GM19193 (cell line): Measurements from ENCODE around the gene ALCAM.

ENCODE experiments used
- POLR2A ChIP-seq: IDR thresholded peaks from 4 replicates; pipeline ENCODE4 v1.6.1; 2011; ENCODE audit not compliant: insufficient read depth, insufficient read length; ENCODE audit errors: extremely low read depth

ALCAM gene

GRCh38 chr3:105368566-105369499 is 2.1 kb downstream of the ALCAM start:
- TF ChIP-seq POLR2A = peak; percentile 73

GRCh38 chr3:105369500-105370371 is 3.0 kb downstream of the ALCAM start:
- no peak for TF ChIP-seq POLR2A

GRCh38 chr3:105373383-105373782 is 6.7 kb downstream of the ALCAM start:
- no peak for TF ChIP-seq POLR2A

- TF ChIP-seq POLR2A = no peak
These were observed 9.2 kb downstream of the ALCAM start for GRCh38 chr3:105375750-105376511.

- TF ChIP-seq POLR2A = no peak
These were observed 11.0 kb downstream of the ALCAM start for GRCh38 chr3:105377716-105378115.

GRCh38 chr3:105385179-105385578 is 18.5 kb downstream of the ALCAM start:
- no peak for TF ChIP-seq POLR2A

GRCh38 chr3:105385819-105386508 is 19.3 kb downstream of the ALCAM start:
- TF ChIP-seq POLR2A = no peak

GRCh38 chr3:105387122-105387751 is 20.5 kb downstream of the ALCAM start:
- TF ChIP-seq POLR2A = no peak

GRCh38 chr3:105388176-105388575 is 21.5 kb downstream of the ALCAM start:
- no peak for TF ChIP-seq POLR2A

GRCh38 chr3:105394177-105394576 is 27.5 kb downstream of the ALCAM start:
- no peak for TF ChIP-seq POLR2A

GRCh38 chr3:105397974-105398373 is 31.3 kb downstream of the ALCAM start:
- no peak for TF ChIP-seq POLR2A

GRCh38 chr3:105398437-105398836 is 31.7 kb downstream of the ALCAM start:
- TF ChIP-seq POLR2A = no peak

GRCh38 chr3:105399062-105399461 is 32.4 kb downstream of the ALCAM start:
- no peak for TF ChIP-seq POLR2A

- no peak for TF ChIP-seq POLR2A
These were observed 32.9 kb downstream of the ALCAM start for GRCh38 chr3:105399611-105400010.

GRCh38 chr3:105401254-105401653 is 34.5 kb downstream of the ALCAM start:
- no peak for TF ChIP-seq POLR2A
